IMR-90 (cell line): Measurements from ENCODE around the gene ARHGAP5. TPM values are rescaled to one million over a fixed set of nuclear protein-coding genes. Genes with fewer than 3 reads are reported as not detected.

ENCODE experiments used
- ATAC-seq: fragments of 200-7000 bp; cut with Tn5 transposase; 2 replicates; pipeline ENCODE4 v1.9.1; 2020; ENCODE audit warnings: low read depth, mild to moderate bottlenecking, moderate library complexity
- BruUV-seq: library from RNA; stranded (reverse); fragments of 400-500 nt; replicated peaks from 2 replicates; lab custom pipeline; 2021; lab: Mats Ljungman, UMichigan
- CTCF ChIA-PET: fragments of 300-600 bp; formaldehyde crosslinking; extraction: SDS; loops from one replicate; lab custom pipeline; 2021; ENCODE audit warnings: antibody characterized with exemption; lab: Yijun Ruan, JAX
- POLR2A ChIA-PET: fragments of 300-600 bp; sonication (Branson Sonifier 250); formaldehyde crosslinking; loops from one replicate; lab custom pipeline; 2022; ENCODE audit warnings: antibody characterized with exemption; ENCODE audit not compliant: unreplicated experiment; lab: Charles Lee
- DNase-seq: peaks from one replicate; pipeline ENCODE4 v3.0.0; 2013
- H2AFZ ChIP-seq: replicated peaks from 2 replicates; pipeline ENCODE3; 2013; ENCODE audit warnings: low read length, mild to moderate bottlenecking; ENCODE audit not compliant: poor library complexity
- H2AK5ac ChIP-seq: 2 replicates; pipeline ENCODE4 v1.6.1; 2013; ENCODE audit warnings: low read depth, low read length, inconsistent platforms
- H2AK9ac ChIP-seq: replicated peaks from 2 replicates; pipeline ENCODE3; 2013; ENCODE audit warnings: mild to moderate bottlenecking, low read depth, low read length, moderate library complexity; ENCODE audit not compliant: poor library complexity
- H2BK120ac ChIP-seq: 2 replicates; pipeline ENCODE4 v1.6.1; 2013; ENCODE audit warnings: low read depth, low read length, inconsistent platforms
- H2BK15ac ChIP-seq: 3 replicates; pipeline ENCODE4 v1.6.1; 2013; ENCODE audit warnings: low read depth, low read length, inconsistent platforms
- H2BK20ac ChIP-seq: 2 replicates; pipeline ENCODE4 v1.6.1; 2013; ENCODE audit warnings: low read depth, mild to moderate bottlenecking, inconsistent platforms, low read length, moderate library complexity
- H2BK5ac ChIP-seq: 2 replicates; pipeline ENCODE4 v1.6.1; 2013; ENCODE audit warnings: mild to moderate bottlenecking, low read depth, low read length, inconsistent platforms; ENCODE audit not compliant: poor library complexity, severe bottlenecking
- H3K14ac ChIP-seq: replicated peaks from 2 replicates; pipeline ENCODE4 v1.6.1; 2013; ENCODE audit warnings: low read depth, low read length, inconsistent platforms
- H3K18ac ChIP-seq: 2 replicates; pipeline ENCODE4 v1.6.1; 2013; ENCODE audit warnings: low read depth, low read length, control low read depth
- H3K23ac ChIP-seq: 2 replicates; pipeline ENCODE4 v1.6.1; 2013; ENCODE audit warnings: low read depth, low read length, inconsistent platforms
- H3K27ac ChIP-seq: 2 replicates; pipeline ENCODE4 v1.5.1; 2013; ENCODE audit warnings: mild to moderate bottlenecking, control low read depth, low read length; ENCODE audit not compliant: insufficient read depth
- H3K27me3 ChIP-seq: 2 replicates; pipeline ENCODE4 v1.6.1; 2013; ENCODE audit warnings: low read length; ENCODE audit not compliant: control insufficient read depth, insufficient read depth
- H3K36me3 ChIP-seq: 2 replicates; pipeline ENCODE4 v1.6.1; 2013; ENCODE audit warnings: low read length, mixed read lengths; ENCODE audit not compliant: control insufficient read depth, insufficient read depth
- H3K4ac ChIP-seq: 2 replicates; pipeline ENCODE4 v1.6.1; 2013; ENCODE audit warnings: low read depth, low read length, inconsistent platforms
- H3K4me1 ChIP-seq: 2 replicates; pipeline ENCODE4 v1.6.1; 2013; ENCODE audit warnings: low read length, mixed read lengths; ENCODE audit not compliant: control insufficient read depth, insufficient read depth
- H3K4me2 ChIP-seq: 2 replicates; pipeline ENCODE4 v1.6.1; 2013; ENCODE audit warnings: low read depth, mild to moderate bottlenecking, control low read depth, low read length, moderate library complexity
- H3K4me3 ChIP-seq: 2 replicates; pipeline ENCODE4 v1.5.1; 2013; ENCODE audit warnings: low read depth, mild to moderate bottlenecking, control low read depth, low read length, moderate library complexity; ENCODE audit not compliant: insufficient read depth
- H3K56ac ChIP-seq: 2 replicates; pipeline ENCODE4 v1.6.1; 2013; ENCODE audit warnings: low read length, inconsistent platforms; ENCODE audit not compliant: insufficient read depth; ENCODE audit errors: extremely low read depth
- H3K79me1 ChIP-seq, 2 experiments: 2 replicates each; pipeline ENCODE4 v1.6.1; 2013; ENCODE audit warnings: low read length in 2 of 2, inconsistent platforms in 1 of 2, low read depth in 1 of 2
- H3K9ac ChIP-seq: 2 replicates; pipeline ENCODE4 v1.6.1; 2013; ENCODE audit warnings: low read depth, low read length, control low read depth
- H3K9me1 ChIP-seq: 2 replicates; pipeline ENCODE4 v1.6.1; 2013; ENCODE audit warnings: low read length, inconsistent platforms; ENCODE audit not compliant: insufficient read depth
- H3K9me3 ChIP-seq: 2 replicates; pipeline ENCODE4 v1.6.1; 2013; ENCODE audit warnings: low read length; ENCODE audit not compliant: control insufficient read depth, insufficient read depth
- H4K20me1 ChIP-seq: 2 replicates; pipeline ENCODE4 v1.6.1; 2013; ENCODE audit warnings: low read length, inconsistent platforms; ENCODE audit not compliant: insufficient read depth
- H4K5ac ChIP-seq: 2 replicates; pipeline ENCODE4 v1.6.1; 2013; ENCODE audit warnings: mild to moderate bottlenecking, low read depth, low read length, control low read depth
- H4K8ac ChIP-seq, 2 experiments: 2 replicates each; pipeline ENCODE4 v1.6.1; 2013; ENCODE audit warnings: low read depth in 2 of 2, low read length in 2 of 2, control low read depth in 1 of 2, inconsistent platforms in 1 of 2
- H4K91ac ChIP-seq: 2 replicates; pipeline ENCODE4 v1.6.1; 2013; ENCODE audit warnings: low read depth, low read length, inconsistent platforms; ENCODE audit not compliant: insufficient read depth
- CHD1 ChIP-seq: IDR thresholded peaks from 2 replicates; pipeline ENCODE4 v1.6.1; 2012; ENCODE audit warnings: low read depth, low read length, improper control_type of control experiment
- MAFK ChIP-seq: IDR thresholded peaks from 2 replicates; pipeline ENCODE4 v1.6.1; 2012; ENCODE audit warnings: low read depth, low read length, improper control_type of control experiment
- WGBS, 2 experiments: methylation state at CpG; one replicate each; pipeline versions ENCODE4 v1.1.5 to v1.1.7; 2013; ENCODE audit warnings: missing lambda C conversion rate in 2 of 2; ENCODE audit not compliant: insufficient read length in 1 of 2; ENCODE audit errors: extremely low coverage in 2 of 2; 5-methylcytosine and 5-hydroxymethylcytosine counted together
- dilution Hi-C: fragments of 300-500 bp; cut with HindIII; formaldehyde crosslinking; loops from one replicate; pipeline ENCODE4 v1.14.3; 2018; ENCODE audit warnings: low sequenced_read_pairs; ENCODE audit not compliant: unreplicated experiment
- in situ Hi-C: fragments of 300-500 bp; cut with MboI; formaldehyde crosslinking; loops from 3 replicates; pipeline ENCODE4 v1.14.3; 2019; ENCODE audit warnings: low sequenced_read_pairs, inconsistent platforms, mixed read lengths
- intact Hi-C: fragments of 100-400 bp; cut with micrococcal nuclease; formaldehyde crosslinking; loops from 2 replicates; pipeline ENCODE4 v1.10.0; 2022
- microRNA-seq, 2 experiments: library from miRNA; stranded (forward) in 1 of 2; unstranded in 1 of 2; fragments of 10-50 nt in 1 of 2; fragments of <30 nt in 1 of 2; gene quantifications in 1 of 2; microRNA quantifications in 1 of 2; one replicate each; pipeline versions ENCODE3 to v1.1.0; 2013 to 2020; ENCODE audit not compliant: insufficient read depth in 1 of 2, insufficient read length in 1 of 2, unreplicated experiment in 1 of 2
- polyA plus RNA-seq, 3 experiments: library from polyadenylated mRNA; depleted of rRNA; stranded (reverse); fragments of >200 nt; gene quantifications; 2 replicates each; pipeline ENCODE4 v1.2.3, GENCODE V29; 2012; ENCODE audit warnings: low replicate concordance in 1 of 3
- small RNA-seq, 5 experiments: library from RNA; depleted of rRNA; stranded (forward); fragments of <200 nt; gene quantifications; one replicate each; pipeline ENCODE3, GENCODE V24; 2012
- total RNA-seq: library from RNA; depleted of rRNA; stranded (reverse); fragments of >200 nt; gene quantifications from 2 replicates; pipeline ENCODE4 v1.2.3, GENCODE V29; 2012; rRNA removed

ARHGAP5 gene
- total and polyA plus RNA-seq, 2 of the 4 experiments (the other 2 are of a cell fraction), result 7.4 to 45.3 TPM

- dilution Hi-C loops, result no loop called here
Observed at GRCh38 chr14:32208490-32208889, 131.4 kb downstream of the ARHGAP5 start.

More at GRCh38 chr14:32208490-32208889, 131.4 kb downstream of the ARHGAP5 start:
- H3K23ac ChIP-seq, result no peak overlapping the region
- H3K56ac ChIP-seq, result no peak overlapping the region
- H3K36me3 ChIP-seq, result no peaks in the 10 kb centered on the region
- H3K18ac ChIP-seq, result no peak overlapping the region
- ATAC-seq (no peak), DNase-seq (no peak)
- H4K91ac ChIP-seq, result no peak overlapping the region
- POLR2A ChIA-PET, result no interaction called here
- BruUV-seq, result no TSS peak
- H3K9me3 ChIP-seq, result no peaks in the 10 kb centered on the region
- TF ChIP-seq CHD1, result no peak
- TF ChIP-seq MAFK, result peak; percentile 56; the same call in 1 of the 2 replicates
- no peak overlapping the region for H3K27ac ChIP-seq
- H3K14ac ChIP-seq, result no peak overlapping the region
- H3K9ac ChIP-seq, result no peak overlapping the region
- no peak overlapping the region for H3K4ac ChIP-seq
- H4K20me1 ChIP-seq, result no peaks in the 10 kb centered on the region
- H2AK9ac ChIP-seq, result no peak overlapping the region
- H3K9me1 ChIP-seq, result no peaks in the 10 kb centered on the region; the same call in 1 of the 2 replicates
- no peak overlapping the region for H2BK15ac ChIP-seq
- intact Hi-C loops (no loop called here), in situ Hi-C loops (no loop called here)
- H3K4me2 ChIP-seq, result no peak overlapping the region
- H2BK5ac ChIP-seq, result no peak overlapping the region
- H4K8ac ChIP-seq, result no peak overlapping the region
- no peak overlapping the region for H3K4me3 ChIP-seq
- WGBS, 2 experiments, result no CpG with 5 or more reads among the region's 3 CpGs
- CTCF ChIA-PET, result interaction anchor here (1.2 kb wide), 1 partner anchor 13 kb away, joined by 3 read pairs; no protein-coding TSS in a partner anchor
- no peaks in the 10 kb centered on the region for H3K79me1 ChIP-seq
- no peak overlapping the region for H2BK120ac ChIP-seq
- H3K27me3 ChIP-seq, result peaks cover 6% of the 10 kb centered on the region
- no peak overlapping the region for H4K5ac ChIP-seq
- no peak overlapping the region for H2AK5ac ChIP-seq
- no peak overlapping the region for H2BK20ac ChIP-seq
- no peak overlapping the region for H2AFZ ChIP-seq
- no peaks in the 10 kb centered on the region for H3K4me1 ChIP-seq

Small RNA genes lying within 50 kb of the gene (microRNA-seq; reads per million reads assigned to microRNA genes)
- gene RNU6-7 (ENCODE audit: insufficient read depth, insufficient read length), result not detected
- not detected for gene RNU6-8 (ENCODE audit: insufficient read depth, insufficient read length)

Small RNA genes lying within 50 kb of the gene (small RNA-seq; reads per million reads assigned to genes)
- gene RNU6-7 (0 reads per million in 5 experiments), gene RNU6-8 (0 to 4.3 (median 0.17) reads per million in 5 experiments)

Other genes starting within 250 kb of the ARHGAP5 start
- gene RNU6-7, start 124.7 kb downstream of the ARHGAP5 start, total RNA-seq, result not detected in 2 replicates
- gene RNU6-7, start 124.7 kb downstream of the ARHGAP5 start, polyA plus RNA-seq (2012; rRNA removed), result not detected in 2 replicates
- gene RNU6-8, start 126.0 kb downstream of the ARHGAP5 start, total RNA-seq, result not detected in 2 replicates
- not detected in 2 replicates for gene RNU6-8, start 126.0 kb downstream of the ARHGAP5 start, polyA plus RNA-seq (2012; rRNA removed)